Hepatocyte (in vitro differentiated cells): ENCODE data around the gene PLXDC1. TPM values are rescaled to one million over a fixed set of nuclear protein-coding genes. Genes with fewer than 3 reads are reported as not detected.

Experiments
- DNase-seq: peaks from one replicate; pipeline ENCODE4 v3.0.0-alpha.2; 2016; ENCODE audit warnings: low spot score
- H2AFZ ChIP-seq: fragments of 200-600 bp; sonication (generic); 2 replicates; pipeline ENCODE4 v1.6.0; 2016; ENCODE audit warnings: antibody characterized with exemption, mild to moderate bottlenecking
- H3K27ac ChIP-seq: fragments of 200-600 bp; sonication (generic); 2 replicates; pipeline ENCODE4 v1.5.1; 2016; ENCODE audit warnings: mild to moderate bottlenecking
- H3K27me3 ChIP-seq: fragments of 200-600 bp; sonication (generic); 2 replicates; pipeline ENCODE4 v1.6.1; 2016
- H3K36me3 ChIP-seq: fragments of 200-600 bp; sonication (generic); replicated peaks from 2 replicates; pipeline ENCODE4 v1.5.1; 2016; ENCODE audit warnings: low read depth; ENCODE audit not compliant: insufficient read depth
- H3K4me1 ChIP-seq: fragments of 200-600 bp; sonication (generic); 2 replicates; pipeline ENCODE4 v1.5.1; 2016; ENCODE audit warnings: mild to moderate bottlenecking, moderate library complexity; ENCODE audit not compliant: insufficient read depth
- H3K4me2 ChIP-seq: fragments of 200-600 bp; sonication (generic); 2 replicates; pipeline ENCODE4 v1.6.0; 2016
- H3K4me3 ChIP-seq: fragments of 200-600 bp; sonication (generic); 2 replicates; pipeline ENCODE4 v1.5.1; 2016; ENCODE audit warnings: mild to moderate bottlenecking
- H3K79me2 ChIP-seq: fragments of 200-600 bp; sonication (generic); 2 replicates; pipeline ENCODE4 v1.6.0; 2017; ENCODE audit warnings: mild to moderate bottlenecking
- H3K9me2 ChIP-seq: fragments of 200-600 bp; sonication (generic); replicated peaks from 2 replicates; pipeline ENCODE4 v1.6.0; 2017; ENCODE audit warnings: mild to moderate bottlenecking; ENCODE audit not compliant: insufficient read depth
- H3K9me3 ChIP-seq: fragments of 200-600 bp; sonication (generic); 2 replicates; pipeline ENCODE4 v1.5.1; 2016; ENCODE audit warnings: low read depth, mild to moderate bottlenecking
- H4K20me1 ChIP-seq: fragments of 200-600 bp; sonication (generic); 2 replicates; pipeline ENCODE4 v1.6.0; 2016; ENCODE audit warnings: mild to moderate bottlenecking; ENCODE audit not compliant: insufficient read depth, poor library complexity, severe bottlenecking
- CTCF ChIP-seq: fragments of 200-600 bp; sonication (generic); IDR thresholded peaks from 2 replicates; pipeline ENCODE4 v1.5.1; 2016; ENCODE audit warnings: antibody characterized with exemption, mild to moderate bottlenecking; ENCODE audit not compliant: poor library complexity
- EZH2 ChIP-seq: fragments of 200-600 bp; sonication (generic); IDR thresholded peaks from 2 replicates; pipeline ENCODE4 v1.6.1; 2016; ENCODE audit warnings: antibody characterized with exemption, mild to moderate bottlenecking, borderline replicate concordance
- EZH2phosphoT487 ChIP-seq: fragments of 200-600 bp; sonication (generic); IDR thresholded peaks from one replicate; pipeline ENCODE4 v1.6.1; 2018; ENCODE audit warnings: antibody characterized with exemption, mild to moderate bottlenecking, low read depth, moderate library complexity; ENCODE audit not compliant: unreplicated experiment, severe bottlenecking
- WGBS: methylation state at CpG from one replicate; pipeline ENCODE4 v1.1.6; 2016; ENCODE audit warnings: low lambda C conversion rate; ENCODE audit errors: missing lambda C conversion rate; 5-methylcytosine and 5-hydroxymethylcytosine counted together
- polyA plus RNA-seq: library from polyadenylated mRNA; unstranded; fragments of >200 nt; fragmentation: Nextera tagmentation; extraction: Ambion mirVana; gene quantifications from 2 replicates; pipeline ENCODE4 v1.2.1, GENCODE V29; 2016
- total RNA-seq: library from RNA; depleted of rRNA; stranded (reverse); fragments of >200 nt; gene quantifications from 2 replicates; pipeline ENCODE4 v1.2.3, GENCODE V29; 2014

Gene PLXDC1
- total and polyA plus RNA-seq, 2 experiments from 2014 or later: 3.9 to 4.1 TPM

- no peak for DNase-seq
- H3K36me3 ChIP-seq: no peaks in the 10 kb centered on the region
- no peaks in the 10 kb centered on the region for H3K9me3 ChIP-seq
- no peak for TF ChIP-seq CTCF
- TF ChIP-seq EZH2phosphoT487: no peak
- no peak for TF ChIP-seq EZH2
- no peaks in the 10 kb centered on the region for H3K4me1 ChIP-seq
- H3K9me2 ChIP-seq: no peaks in the 10 kb centered on the region
- H3K4me3 ChIP-seq: no peak overlapping the region
- no peak overlapping the region for H2AFZ ChIP-seq
- 92% methylated on average over 3 of the region's 3 CpGs for WGBS
- no peaks in the 10 kb centered on the region for H3K79me2 ChIP-seq
- no peak overlapping the region for H3K27ac ChIP-seq
- H3K27me3 ChIP-seq: no peaks in the 10 kb centered on the region
- no peak overlapping the region for H3K4me2 ChIP-seq
- no peaks in the 10 kb centered on the region for H4K20me1 ChIP-seq
These were observed 78.1 kb downstream of the PLXDC1 start for GRCh38 chr17:39073353-39073752.

GRCh38 chr17:39071573-39071972 is 79.9 kb downstream of the PLXDC1 start:
- no peaks in the 10 kb centered on the region for H3K9me3 ChIP-seq
- 68% methylated on average over 4 of the region's 4 CpGs for WGBS
- H3K36me3 ChIP-seq: no peaks in the 10 kb centered on the region
- TF ChIP-seq EZH2 (no peak), CTCF (no peak)
- H3K79me2 ChIP-seq: no peaks in the 10 kb centered on the region
- H3K27me3 ChIP-seq: no peaks in the 10 kb centered on the region
- H3K4me2 ChIP-seq: no peak overlapping the region
- H4K20me1 ChIP-seq: no peaks in the 10 kb centered on the region
- H3K27ac ChIP-seq: no peak overlapping the region
- H3K4me1 ChIP-seq: no peaks in the 10 kb centered on the region
- DNase-seq: no peak
- no peak overlapping the region for H3K4me3 ChIP-seq
- no peaks in the 10 kb centered on the region for H3K9me2 ChIP-seq
- no peak overlapping the region for H2AFZ ChIP-seq

GRCh38 chr17:39069114-39069756 is 82.2 kb downstream of the PLXDC1 start:
- no peaks in the 10 kb centered on the region for H3K27me3 ChIP-seq
- no peak overlapping the region for H3K4me2 ChIP-seq
- no peak overlapping the region for H2AFZ ChIP-seq
- H3K4me3 ChIP-seq: no peak overlapping the region
- TF ChIP-seq EZH2phosphoT487 (no peak), CTCF (peak; percentile 69)
- no peaks in the 10 kb centered on the region for H3K4me1 ChIP-seq
- H3K9me3 ChIP-seq: no peaks in the 10 kb centered on the region
- H3K9me2 ChIP-seq: no peaks in the 10 kb centered on the region
- no peaks in the 10 kb centered on the region for H3K79me2 ChIP-seq
- H4K20me1 ChIP-seq: no peaks in the 10 kb centered on the region
- 81% methylated on average over 8 of the region's 8 CpGs for WGBS
- no peak overlapping the region for H3K27ac ChIP-seq
- DNase-seq: peak; percentile 65
- H3K36me3 ChIP-seq: no peaks in the 10 kb centered on the region

GRCh38 chr17:39064819-39065218 is 86.6 kb downstream of the PLXDC1 start:
- Histone ChIP-seq H3K4me3 (no peak overlapping the region), H3K36me3 (no peaks in the 10 kb centered on the region), H3K9me2 (no peaks in the 10 kb centered on the region), H3K9me3 (no peaks in the 10 kb centered on the region), H3K4me1 (peaks cover 14% of the 10 kb centered on the region), H3K27ac (no peak overlapping the region), H3K27me3 (no peaks in the 10 kb centered on the region), H3K79me2 (no peaks in the 10 kb centered on the region), H4K20me1 (no peaks in the 10 kb centered on the region), H2AFZ (no peak overlapping the region), H3K4me2 (no peak overlapping the region)
- no peak for DNase-seq
- no peak for TF ChIP-seq EZH2phosphoT487
- TF ChIP-seq CTCF: no peak
- TF ChIP-seq EZH2: no peak
- WGBS: 86% methylated on average over 5 of the region's 5 CpGs
